Activated CD8-positive, alpha-beta memory T cell treated with anti-CD3 and anti-CD28 coated beads, Interleukin-2, amount 50 U/mL, for 1 hour (primary cell): Measurements from ENCODE around the gene MAPT.

Experiments used
- DNase-seq: peaks from one replicate; pipeline ENCODE4 v3.0.0-alpha.2; 2020; ENCODE audit errors: extremely low read depth

MAPT gene

DNA sequence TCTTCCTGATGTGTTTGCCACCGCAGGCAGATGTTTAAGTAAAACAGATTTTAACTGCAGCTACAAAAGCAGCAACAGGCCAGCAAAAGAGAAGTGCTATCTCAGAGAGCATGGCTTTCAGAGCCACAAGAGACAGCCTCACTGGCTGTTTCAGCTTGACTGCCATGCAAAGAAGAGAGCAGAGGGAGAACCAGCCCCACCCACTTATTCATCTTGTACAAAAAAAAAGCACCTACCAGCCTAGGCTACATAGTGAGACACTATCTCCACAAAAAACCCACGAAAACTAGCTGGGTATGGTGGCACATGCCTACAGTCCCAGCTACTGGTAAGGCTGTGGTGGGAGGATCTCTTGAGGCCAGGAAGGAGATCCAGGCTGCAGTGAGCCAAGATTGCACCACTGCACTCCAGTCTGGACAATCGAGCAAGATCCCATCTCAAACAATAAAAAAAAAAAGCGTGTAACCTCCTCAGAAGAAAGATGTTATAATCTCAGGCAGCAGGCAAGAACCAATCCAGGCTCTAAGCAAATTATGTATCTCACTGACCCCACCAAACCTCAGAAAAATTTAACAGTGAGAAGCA is 134.7 kb downstream of the MAPT start:
- DNase-seq: no peak

DNA sequence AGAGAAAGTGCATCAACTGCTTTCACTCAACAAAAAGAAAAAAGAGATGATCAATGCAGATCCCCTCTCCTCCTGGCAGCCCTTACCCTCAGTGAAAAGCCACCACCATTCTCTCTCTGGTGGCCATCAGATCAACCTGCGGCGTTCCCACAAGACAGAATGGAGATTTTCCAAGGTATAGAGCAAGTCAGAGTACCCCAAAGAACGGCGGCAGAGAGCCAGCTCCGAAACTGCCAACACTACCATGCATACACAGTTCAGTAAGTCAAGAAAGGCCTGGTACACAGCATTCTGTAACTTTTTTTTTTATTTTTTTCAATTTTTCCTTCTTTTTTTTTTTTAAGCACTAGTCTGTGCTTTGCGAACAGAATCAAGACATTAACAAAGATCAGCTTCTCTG is 135.3 kb downstream of the MAPT start:
- DNase-seq: no peak

DNA sequence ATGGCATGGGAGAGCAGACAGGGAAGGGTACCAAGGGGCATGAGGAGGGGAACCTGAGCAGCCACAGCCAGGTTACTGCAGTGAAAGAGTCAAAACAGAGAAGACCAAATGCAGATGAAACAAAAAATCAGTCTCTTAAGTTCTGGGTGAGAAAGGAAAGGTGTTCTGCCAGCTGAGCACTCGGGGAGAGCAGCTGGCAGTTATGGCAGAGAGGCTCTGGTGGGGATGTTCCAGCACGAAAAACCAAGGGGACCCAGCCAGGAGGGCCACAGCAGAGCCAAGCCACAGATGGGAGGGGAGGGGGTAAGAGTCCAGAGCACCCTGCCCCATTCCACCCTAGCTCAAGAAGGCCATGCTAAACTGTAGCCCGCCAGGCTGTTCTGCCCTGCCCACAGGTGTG is 136.4 kb downstream of the MAPT start:
- DNase-seq: no peak

DNA sequence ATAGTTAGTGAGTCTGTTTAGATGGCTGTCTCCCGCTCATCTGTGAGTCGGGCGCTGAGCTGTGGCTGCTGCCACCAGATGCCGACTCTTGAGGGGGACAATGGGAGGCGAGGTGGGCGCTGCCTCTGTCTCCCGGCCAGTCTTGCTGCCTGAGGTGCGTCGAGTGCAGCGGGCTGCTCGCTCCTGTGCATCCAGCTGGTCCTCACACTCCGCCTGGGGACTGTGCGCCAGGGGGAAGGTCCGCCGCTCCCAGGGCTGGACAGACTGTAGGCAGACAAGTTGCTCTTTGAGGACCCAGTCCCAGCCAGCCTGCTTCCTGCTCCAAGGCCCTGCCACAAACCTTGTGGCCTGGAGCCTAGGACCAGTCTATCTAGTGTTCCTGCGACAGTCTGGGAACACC is 137.1 kb downstream of the MAPT start:
- no peak for DNase-seq

DNA sequence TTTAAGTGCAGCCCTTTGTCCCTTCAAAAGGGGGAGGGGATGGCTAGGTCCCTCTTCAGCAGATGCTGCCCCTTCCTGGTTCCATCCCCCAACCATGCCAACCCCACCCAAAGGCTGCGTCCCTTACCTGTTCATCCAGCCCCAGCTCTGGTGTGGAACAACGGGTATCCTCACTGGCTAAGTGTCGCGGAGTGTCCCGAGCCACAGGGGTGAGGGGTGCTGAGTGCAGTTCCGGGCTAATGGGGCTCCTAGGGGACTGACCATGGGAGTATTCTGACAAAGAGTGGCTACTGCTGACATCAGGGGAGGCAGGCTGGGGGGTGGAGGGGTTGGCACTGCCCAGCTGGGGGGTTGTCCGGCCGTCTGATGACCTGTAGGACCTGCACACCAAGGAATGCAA is 137.6 kb downstream of the MAPT start:
- DNase-seq: no peak

DNA sequence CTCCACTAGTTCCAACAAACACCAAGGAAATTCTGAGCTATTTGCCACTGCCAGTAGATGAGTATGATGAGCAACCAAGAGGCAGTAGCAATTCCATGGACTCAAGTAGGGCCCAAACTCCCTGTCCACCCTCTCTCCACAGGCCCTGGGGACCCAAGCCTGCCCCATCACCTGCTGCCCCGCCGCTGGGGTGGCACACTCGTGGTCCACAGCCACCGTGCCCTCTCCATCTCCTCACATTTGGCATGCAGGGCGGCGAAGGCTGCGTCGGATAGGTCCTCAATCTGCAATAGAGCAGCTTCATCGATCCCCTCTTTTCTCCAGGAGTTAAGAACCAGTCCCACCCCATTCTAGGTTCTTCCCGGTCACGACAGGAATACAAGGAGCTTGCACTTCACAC is 138.6 kb downstream of the MAPT start:
- DNase-seq: no peak

DNA sequence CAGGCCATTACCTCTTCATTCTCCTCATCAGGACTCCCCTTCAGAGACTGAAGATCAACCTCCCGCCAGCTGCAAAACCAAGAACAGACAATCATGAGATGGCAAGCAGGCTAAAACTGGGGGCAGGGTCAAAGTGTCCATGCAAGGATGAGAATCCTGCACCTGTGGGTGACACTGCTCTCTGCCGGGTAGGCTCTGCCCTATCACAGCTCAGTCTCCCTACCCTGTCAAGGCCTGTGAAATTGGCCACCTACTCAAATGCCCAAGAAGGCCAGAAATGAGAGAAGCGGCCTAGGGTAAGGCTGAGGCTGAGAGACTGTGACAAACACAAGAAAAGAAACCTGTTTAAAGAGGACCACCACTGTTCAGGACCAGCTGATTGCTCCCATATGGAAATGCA is 139.0 kb downstream of the MAPT start:
- DNase-seq: no peak

DNA sequence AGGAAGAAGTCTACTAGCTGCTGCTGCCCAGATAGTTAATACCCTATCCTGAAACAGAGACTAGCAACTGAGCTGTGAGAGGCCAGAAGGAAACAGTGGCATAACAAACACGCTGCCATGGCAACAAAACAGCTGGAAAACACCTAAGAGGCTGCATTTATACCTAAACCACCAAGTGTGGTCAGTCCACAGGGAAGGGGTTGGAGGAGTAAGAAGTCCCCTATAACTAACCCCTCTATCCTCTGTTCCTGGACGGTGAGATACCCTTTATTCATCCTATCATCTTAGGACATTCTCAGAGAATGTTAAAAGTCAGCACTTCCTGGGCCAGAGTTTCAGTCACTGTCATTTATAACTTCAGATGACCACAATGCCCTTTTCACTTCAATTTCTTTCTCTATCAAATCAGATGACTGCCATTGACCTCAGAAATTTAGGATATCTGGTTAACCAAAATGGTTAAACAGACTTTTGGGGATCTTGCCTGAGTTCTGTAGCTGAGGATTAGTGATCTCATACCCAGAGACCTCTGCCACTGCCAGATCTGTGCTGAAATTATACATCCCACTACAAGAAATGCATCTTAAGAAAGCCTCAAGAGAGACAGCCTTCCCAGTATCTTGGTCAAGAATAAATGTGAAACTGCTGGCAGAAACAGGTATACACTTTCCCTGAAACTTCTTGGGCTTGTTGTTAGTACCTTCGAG is 140.9 kb downstream of the MAPT start:
- DNase-seq: no peak

DNA sequence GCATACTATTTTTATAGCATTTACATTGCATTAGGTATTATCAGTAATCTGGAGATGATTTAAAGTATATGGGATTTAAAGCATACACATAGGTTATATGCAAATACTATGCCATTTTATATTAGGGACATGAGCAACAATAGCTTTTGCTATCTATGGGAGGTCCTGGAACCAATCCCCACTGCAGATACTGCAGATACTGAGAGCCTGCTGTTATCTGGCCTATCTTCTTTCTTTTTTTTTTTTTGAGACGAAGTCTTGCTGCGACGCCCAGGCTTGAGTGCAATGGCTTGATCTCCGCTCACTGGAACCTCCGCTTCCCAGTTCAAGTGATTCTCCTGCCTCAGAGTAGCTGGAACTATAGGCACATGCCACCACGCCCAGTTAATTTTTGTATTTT is 142.1 kb downstream of the MAPT start:
- DNase-seq: no peak

DNA sequence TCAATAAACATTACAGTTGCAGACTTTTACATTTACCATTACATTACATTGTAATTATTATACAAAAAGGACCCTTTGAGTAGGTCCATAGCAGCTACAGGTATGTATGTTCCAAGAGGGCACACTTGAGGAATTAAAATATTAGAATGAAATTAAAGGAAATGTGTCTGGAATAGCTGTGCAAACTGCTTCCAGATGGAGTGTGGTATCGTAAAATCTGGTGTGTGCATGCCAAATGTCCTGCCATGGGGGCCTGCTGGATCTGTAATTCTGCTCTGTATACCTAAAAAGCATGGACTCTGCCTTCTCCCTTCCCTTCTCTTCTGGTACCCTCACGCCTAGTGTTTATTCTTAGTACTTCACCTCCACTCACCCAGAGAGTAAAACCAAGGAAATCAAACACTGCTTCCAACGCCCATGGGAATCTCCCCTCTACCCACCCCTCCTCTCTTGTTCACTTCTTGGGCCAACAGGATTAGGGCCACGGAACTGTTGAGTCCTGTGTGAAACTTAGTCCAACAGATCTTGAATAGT is 143.4 kb downstream of the MAPT start:
- DNase-seq: no peak

DNA sequence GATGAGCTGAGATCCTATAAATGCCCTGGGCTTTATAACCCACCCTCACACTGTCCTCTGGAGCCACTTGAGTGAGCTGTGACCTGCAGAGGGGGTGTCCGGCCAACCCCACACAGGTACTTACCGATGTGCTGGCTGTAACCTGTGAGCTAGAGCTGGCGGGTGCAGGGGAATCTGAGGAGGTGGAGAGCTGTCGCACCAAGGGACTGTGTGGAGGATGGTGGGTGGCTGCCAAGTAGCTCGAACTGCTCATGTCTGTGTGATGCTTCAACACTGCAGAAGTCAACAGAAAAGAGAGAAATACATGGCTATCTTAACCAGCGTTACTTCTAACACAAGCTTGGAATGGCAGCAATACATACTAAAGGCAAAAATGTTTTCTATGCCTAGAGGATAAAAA is 144.1 kb downstream of the MAPT start:
- DNase-seq: no peak

DNA sequence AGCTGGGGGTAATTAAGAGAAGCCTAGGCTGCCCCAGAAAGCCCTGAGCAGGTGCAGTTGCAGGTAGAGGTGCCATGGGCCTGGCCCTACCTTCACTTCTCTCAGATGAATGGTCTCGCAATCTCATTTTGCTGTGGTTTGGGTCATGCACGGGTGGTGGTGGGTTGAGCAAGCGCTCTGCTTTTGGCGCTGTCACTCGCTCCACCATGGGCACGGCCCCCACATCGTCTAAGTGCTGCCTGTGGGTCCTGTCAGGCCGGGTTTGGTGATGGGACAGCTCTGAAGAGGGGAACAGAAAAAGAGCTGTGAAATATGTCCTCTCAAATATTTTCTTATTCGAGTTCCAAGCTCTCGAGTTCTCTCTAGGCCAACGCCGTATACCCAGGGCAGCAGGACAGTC is 144.6 kb downstream of the MAPT start:
- no peak for DNase-seq

DNA sequence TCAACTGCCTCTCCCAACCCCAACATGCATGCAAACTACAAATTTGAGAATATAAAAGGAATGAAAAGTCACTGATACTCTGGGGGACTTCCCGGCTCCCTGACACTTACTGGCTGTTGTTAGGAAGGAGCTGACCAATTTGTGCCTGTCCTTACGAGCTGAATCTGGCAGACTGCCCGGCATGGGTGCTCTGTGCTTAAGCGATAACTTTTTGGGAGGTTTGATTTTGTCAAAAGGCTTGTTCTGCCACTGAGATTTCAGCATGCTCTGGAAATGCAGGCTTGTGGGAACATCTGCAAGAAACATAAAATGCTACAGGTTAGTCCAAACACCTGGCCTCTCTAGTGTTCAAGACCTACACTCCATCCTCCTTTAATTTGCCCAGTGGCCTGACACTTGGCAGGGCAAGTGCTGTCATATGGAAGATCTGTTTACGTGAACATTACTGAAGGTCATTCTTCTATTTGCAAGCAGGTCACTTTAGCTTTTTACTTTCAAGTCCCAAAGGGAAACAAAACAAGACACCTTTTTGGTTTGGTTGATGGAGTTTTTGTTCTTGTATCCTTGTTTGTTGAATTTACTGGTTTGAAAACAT is 145.3 kb downstream of the MAPT start:
- DNase-seq: no peak

DNA sequence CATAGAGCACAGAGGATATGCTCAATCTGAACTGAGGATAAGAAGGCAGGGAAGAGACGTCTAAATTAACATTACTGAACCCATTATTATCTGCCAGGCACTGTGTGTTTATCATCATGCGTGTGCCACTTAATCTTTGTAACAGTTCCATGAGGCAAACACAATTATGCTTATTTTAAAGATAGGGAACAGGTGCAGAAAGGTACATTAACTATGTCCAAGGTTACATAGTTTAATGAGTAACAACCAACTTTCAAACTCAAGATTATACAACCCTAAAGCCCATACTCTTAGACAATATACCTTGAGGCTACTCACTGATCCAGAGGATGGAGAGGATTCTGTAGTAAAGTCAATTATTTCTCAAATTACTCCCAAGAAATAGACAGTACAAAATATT is 147.9 kb downstream of the MAPT start:
- DNase-seq: no peak

DNA sequence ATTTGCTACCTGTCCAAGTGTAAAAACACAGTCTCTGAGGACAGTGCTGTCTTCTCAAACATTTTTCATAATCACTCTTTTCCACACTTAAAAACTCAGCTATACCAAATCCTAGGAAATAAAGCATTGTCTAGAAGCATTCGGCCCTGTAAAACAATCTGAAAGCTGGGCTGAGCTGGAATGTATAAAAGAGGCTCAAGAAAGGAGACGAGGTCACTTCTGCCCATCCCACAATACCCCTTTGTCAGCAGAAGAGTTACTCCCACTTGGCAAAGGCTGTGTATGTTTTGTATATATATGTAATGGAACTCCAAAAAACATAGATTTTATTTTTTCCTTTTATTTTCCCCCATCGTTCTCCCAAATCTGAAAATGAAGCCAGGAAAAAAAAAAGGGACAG is 148.6 kb downstream of the MAPT start:
- DNase-seq: no peak

DNA sequence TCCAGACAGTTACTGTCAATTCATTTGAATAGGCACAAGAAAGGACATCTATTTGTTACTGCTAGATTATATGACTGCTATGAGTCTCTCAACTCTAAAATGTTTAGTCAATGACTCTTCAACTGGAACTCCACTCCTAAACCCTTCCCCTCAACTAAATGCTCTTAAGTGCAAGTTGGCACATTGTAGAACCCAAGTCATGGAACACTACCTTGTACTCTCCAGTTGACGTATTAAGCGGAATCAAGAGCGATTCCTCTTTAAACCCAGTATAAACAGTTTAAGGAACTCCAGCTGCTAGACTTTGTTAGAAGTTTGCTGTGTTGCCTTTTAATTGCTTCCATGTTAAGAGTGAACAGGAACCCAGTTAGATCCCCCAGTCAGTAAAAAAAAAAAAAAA is 149.3 kb downstream of the MAPT start:
- DNase-seq: no peak

DNA sequence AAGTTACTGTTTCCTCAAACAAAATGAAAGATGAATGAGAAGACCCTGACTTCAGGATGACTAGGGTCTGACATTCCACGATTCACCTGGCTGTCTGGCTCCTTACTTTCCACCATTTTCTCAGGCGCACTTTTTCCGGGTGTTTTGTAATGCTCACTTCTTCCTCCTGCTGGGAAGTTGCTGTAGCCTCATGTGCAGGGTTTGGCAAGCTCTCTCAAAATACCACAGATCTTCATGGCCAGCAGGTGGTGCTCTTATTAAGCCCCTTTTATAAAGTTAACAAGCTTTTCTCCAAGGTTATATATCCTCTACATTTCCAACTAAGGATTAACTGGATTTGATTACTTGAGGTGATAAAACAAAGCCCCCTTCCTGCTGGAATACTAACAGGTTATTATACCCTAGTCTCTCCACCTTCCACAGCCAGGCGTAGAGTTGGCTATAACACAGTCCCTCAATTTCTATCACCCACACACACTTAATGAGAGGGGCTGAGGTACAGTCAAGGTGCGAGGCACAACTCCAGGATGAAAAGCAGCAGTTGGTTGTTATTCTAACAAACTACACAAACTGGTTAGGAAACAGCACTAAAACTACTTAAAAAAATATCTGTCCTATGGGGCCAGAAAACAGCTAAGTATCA is 150.1 kb downstream of the MAPT start:
- DNase-seq: peak; percentile 35

DNA sequence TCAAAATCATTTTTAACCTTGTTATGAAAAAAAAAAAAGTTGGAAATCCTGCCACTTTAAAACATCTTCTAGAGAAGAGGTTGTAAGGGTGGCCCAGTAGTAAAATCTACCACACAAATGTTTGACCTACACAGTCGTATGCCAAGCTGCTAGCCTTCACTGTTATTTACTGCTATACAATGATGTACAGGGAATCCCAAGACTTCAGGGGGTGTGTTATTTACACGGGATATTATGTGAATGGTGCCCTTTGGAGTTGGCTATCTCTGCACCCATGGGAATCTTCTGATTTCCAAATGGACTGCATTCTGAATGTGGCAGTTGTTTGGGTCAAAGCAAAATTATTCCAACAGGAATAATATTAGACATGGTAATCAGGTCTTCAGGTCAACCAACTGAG is 150.6 kb downstream of the MAPT start:
- no peak for DNase-seq

DNA sequence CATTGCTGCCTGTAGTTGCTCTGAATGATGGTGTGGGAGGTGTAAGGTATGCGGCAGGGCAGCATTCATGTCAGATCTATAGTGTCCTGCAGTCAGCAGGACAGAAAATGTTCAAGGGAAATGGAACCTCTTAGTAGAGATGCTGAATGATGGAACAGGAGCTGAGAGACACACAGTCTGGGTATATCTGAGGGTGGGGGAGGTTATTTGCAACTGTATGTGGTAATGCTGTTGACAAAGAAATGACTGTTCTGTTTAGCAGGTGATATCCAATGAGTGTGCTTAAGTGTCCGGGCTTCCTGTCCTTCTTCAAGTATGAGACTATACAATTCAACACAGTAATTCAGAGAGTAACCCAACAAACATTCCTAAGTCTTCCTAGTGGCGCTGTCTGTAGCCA is 151.3 kb downstream of the MAPT start:
- DNase-seq: no peak

DNA sequence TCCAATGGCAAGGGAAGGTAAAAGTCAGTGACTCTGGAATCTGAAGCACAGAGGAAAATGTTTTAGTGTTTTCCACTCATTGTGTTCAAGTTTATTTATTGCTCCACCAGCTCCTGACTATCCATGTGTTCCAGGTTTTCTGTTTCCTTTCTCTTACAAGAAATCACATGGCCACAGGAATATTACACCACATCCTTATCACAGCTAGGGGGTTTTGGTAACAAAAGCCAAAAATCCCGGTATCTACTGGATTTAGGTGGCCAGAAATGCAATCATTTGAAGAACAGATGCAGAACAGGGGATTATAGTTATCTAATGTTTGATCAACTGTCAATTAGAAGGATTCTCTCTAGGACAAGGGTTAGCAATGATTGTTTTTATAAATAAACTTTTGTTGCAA is 152.6 kb downstream of the MAPT start:
- no peak for DNase-seq

DNA sequence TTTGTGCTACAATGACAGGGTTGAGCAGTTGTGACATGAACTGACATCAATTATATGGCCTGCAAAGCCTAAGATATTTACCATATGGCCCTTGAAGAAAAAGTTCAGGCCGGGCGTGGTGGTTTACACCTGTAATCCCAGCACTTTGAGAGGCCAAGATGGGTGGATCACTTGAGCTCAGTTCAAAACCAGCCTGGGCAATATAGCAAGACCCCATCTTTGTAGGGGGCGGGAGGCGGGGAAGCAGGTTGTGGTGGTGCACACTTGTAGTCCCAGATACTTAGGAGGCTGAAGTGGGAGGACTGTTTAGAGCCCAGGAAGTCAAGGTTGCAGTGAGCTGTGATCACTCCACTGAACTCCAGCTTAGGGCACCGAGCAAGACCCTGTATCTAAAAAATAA is 153.0 kb downstream of the MAPT start:
- no peak for DNase-seq

DNA sequence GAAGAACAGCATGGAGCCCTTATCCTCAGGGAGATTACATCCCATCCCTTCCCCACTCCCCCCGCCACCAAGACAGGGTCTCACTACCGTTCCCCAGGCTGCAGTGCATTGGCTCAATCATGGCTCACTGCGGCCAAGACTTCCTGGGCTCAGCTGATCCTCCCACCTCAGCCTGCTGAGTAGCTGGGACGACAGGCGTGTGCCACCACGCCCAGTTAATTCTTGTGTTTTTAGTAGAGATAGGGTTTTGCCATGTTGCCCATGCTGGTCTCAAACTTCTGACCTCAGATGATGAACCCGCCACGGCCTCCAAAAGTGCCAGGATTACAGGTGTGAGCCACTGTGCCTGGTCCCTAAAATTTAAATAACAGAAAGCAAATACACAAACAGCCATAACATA is 153.5 kb downstream of the MAPT start:
- DNase-seq: no peak

DNA sequence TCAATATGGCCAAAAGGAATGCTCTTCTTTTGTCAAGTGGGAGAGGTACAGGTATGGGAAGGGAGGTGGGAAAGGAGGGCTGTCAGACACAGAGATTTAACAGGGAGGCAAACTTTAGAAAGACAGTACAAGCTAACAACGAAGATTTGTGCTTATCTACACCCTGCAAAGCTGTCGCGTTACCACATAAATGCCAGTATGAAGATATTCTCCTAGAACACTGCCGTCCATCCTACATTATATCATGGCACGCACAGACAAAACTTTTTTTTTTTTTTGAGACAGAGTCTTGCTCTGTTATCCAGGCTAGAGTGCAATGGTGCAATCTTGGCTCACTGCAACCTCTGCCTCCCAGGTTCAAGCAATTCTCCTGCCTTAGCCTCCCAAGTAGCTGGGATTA is 155.3 kb downstream of the MAPT start:
- no peak for DNase-seq
